GM18517 (cell line): ENCODE measurements around the gene SSTR5.

Experiments
- ATAC-seq: cut with Tn5 transposase; IDR thresholded peaks from one replicate; pipeline ENCODE4 v1.9.1; 2021; ENCODE audit warnings: mild to moderate bottlenecking, moderate library complexity; ENCODE audit not compliant: unreplicated experiment

The SSTR5 gene

DNA sequence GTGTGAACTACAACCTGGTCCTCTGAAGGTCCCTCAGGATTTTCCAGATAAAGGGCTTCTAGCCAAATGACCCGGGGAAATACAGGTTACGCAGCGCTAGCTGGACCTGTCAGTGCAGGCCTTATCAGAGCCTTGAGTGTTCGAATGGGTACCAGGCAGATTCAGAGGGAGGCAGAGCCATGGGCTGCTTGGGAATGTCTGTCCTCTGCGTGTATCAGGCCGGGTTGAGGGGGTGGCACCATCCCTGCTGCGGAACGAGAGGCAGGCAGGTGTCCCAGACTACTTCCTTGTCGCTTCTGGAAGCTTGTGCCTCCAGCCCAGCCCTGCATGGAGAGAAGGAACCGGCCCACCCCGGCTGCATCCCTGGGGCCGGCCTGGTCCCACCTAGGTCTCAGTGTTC is 33.6 kb upstream of the SSTR5 start:
- ATAC-seq: no peak

- no peak for ATAC-seq
Measured at GRCh38 chr16:1039762-1040161, 32.8 kb upstream of the SSTR5 start.

GRCh38 chr16:1040346-1040745 is 32.2 kb upstream of the SSTR5 start:
- no peak for ATAC-seq

GRCh38 chr16:1042049-1042744 is 30.4 kb upstream of the SSTR5 start:
- ATAC-seq: no peak

GRCh38 chr16:1042866-1043265 is 29.7 kb upstream of the SSTR5 start:
- ATAC-seq: no peak

- no peak for ATAC-seq
Measured at GRCh38 chr16:1043881-1044451, 28.6 kb upstream of the SSTR5 start.

GRCh38 chr16:1044460-1045309 is 27.9 kb upstream of the SSTR5 start:
- ATAC-seq: no peak

- no peak for ATAC-seq
Measured at GRCh38 chr16:1045310-1045992, 27.1 kb upstream of the SSTR5 start.

- no peak for ATAC-seq
Measured at GRCh38 chr16:1045993-1046911, 26.3 kb upstream of the SSTR5 start.

DNA sequence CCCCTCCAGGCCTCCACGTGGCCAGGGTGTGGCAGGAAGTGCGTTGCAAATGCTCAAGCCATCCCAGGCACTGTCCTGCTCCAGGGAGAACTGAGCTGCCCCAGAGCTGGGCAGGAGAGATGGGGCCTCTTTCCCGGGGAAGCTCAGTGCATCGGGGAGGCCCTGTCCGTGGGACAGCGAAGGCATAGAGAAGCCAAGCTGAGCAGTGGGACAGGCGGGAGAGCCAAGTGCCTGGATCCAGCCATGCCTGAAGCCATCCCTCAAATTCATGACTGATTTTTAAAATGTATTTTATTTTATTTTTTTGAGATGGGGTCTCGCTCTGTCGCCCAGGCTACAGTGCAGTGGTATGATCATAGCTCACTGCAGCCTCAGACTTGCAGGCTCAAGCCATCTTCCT is 25.4 kb upstream of the SSTR5 start:
- no peak for ATAC-seq

- no peak for ATAC-seq
Measured at GRCh38 chr16:1047801-1048200, 24.7 kb upstream of the SSTR5 start.

GRCh38 chr16:1048442-1049112 is 24.0 kb upstream of the SSTR5 start:
- no peak for ATAC-seq

- ATAC-seq: no peak
Measured at GRCh38 chr16:1049113-1049975, 23.2 kb upstream of the SSTR5 start.

DNA sequence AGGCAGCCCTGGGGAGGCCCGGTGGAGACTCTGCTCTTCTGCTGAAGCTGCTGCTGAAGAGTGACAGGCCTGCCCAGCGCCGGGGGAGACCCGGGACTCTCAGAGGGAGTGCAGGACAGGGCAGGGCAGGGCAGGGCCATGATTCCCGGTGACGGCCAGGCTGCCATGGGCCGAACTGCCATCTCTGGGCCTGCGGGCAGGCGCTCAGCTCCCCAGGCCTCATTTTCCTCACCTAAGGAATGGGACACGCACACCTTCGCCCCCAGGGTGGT is 22.6 kb upstream of the SSTR5 start:
- ATAC-seq: no peak

GRCh38 chr16:1050516-1050915 is 22.0 kb upstream of the SSTR5 start:
- ATAC-seq: no peak

DNA sequence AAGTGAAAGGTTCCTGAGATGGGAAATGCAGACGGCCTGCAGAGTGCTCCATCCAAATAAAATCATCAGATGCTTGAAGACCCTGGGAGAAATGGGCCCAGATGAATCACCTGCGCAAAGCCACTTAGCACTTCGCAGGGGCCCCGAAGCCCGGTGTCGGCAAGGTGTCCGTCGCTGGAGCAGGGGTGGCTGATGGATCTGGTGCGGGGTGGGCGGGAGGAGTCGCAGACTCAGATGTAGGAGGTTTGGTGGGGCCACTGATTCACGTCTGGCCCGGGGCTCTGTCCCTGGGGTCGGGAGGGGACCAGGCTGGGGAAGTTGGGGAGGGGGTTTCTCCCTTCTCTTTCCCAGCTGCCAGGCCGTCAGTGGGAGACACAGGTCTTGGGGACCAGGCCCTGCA is 21.6 kb upstream of the SSTR5 start:
- no peak for ATAC-seq

DNA sequence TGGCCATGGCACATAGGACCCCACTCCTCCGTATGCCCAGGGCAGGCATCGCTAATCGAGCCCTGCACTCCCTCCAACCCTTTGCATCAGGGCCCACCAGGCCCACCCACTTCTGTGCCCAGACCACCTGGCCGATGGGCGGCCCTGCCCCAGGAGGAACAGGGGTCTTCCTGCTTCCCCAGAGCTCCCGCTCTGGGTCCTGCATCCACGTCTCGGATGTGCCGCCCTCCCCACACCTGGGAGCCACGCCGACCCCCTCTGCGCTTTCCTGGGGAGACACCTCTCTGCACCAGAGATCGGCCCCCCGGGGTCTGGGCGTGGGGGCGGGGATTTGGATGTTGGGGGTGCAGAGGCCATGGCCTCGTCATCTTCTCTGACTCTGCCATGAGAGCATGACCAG is 21.1 kb upstream of the SSTR5 start:
- no peak for ATAC-seq

DNA sequence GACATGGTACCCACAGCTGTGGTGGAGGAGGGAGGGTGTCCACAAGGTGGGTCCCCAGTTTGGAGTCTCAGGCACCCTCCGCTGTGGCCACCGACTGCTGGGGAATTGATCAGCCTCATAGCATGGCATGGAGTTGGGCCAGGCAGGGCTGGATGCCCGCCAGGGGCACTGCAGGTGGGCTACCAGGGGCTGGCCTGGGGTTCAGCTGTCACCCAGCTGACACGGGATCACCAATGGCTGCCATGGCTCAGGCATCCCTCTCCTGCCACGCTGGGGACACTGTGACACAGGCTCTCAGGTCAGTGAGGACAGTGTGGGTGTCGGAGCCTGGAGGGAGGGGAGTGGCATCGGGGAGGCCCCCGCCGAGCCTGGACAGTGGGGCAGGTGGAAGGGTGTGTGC is 19.8 kb upstream of the SSTR5 start:
- ATAC-seq: no peak

- no peak for ATAC-seq
Measured at GRCh38 chr16:1053121-1053521, 19.4 kb upstream of the SSTR5 start.
